ENCODE measurements around the gene UBLCP1.
A peak's percentile ranks its signal among the peaks of the same experiment; 100 is the strongest.

UBLCP1 gene

GRCh38 chr5:159316519-159317383 is 53.7 kb downstream of the UBLCP1 start:
- peak; percentile 7 for DNase-seq

GRCh38 chr5:159317849-159318248 is 54.8 kb downstream of the UBLCP1 start:
- DNase-seq = no peak

DNA sequence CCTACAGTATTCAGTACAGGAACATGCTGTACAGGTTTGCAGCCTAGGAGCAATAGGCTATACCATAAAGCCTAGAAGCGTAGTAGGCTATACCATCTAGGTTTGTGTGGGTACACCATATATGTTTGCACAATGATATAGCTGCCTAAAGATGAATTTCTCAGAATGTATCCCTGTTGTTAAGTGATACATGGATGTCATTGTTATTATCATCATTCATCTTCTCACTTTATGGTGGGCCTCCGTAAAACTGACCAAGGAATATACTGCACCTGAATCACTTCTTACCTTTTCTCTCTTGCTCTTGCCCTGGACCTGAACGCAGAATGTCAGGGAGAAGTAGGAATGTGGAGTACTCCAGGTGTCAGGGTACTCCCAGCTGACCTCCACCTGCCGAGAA is 55.4 kb downstream of the UBLCP1 start:
- no peak for DNase-seq

DNA sequence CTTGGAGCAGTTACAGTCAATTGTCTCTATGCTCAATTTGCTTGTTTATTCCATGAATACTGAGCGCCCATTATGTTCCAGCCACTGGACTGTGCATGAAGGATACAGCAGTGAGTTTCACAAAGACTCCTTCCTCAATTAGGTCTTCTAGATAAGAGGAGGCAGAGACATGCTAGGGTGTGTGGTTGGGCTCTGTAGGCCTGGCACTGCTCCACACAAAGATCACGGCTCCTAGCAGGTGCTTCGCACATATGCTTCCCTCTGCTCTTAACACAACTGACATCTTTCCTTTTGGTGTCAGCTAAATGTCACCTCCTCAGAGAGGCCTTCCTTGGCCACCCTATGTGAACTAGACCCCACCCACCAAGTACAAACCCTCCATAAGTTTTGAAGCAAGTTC is 56.3 kb downstream of the UBLCP1 start:
- DNase-seq = no peak

GRCh38 chr5:159319832-159320231 is 56.7 kb downstream of the UBLCP1 start:
- no peak for DNase-seq

DNA sequence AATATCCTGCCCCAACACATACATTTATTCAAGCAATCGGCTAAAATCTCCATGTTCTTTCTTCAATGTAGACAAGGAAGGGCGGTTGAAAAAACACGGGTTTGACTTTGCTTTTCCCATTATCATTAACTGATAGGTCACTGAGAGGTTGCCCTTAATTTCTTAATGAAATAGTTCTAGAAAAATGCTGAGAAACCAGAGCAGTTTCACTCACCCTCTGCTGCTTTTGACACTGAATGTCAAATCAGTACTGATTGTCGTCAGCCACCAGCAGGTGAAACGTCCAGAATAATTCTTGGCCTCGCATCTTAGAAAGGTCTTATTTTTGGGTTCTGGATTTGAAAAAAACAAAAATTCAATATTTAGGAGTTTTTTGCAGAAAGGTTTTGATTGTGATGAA is 59.1 kb downstream of the UBLCP1 start:
- no peak for DNase-seq

GRCh38 chr5:159324102-159324755 is 61.1 kb downstream of the UBLCP1 start:
- no peak for DNase-seq

- no peak for DNase-seq
Observed at GRCh38 chr5:159324986-159325385, 61.9 kb downstream of the UBLCP1 start.

GRCh38 chr5:159330131-159330800 is 67.2 kb downstream of the UBLCP1 start, which contains the start of gene IL12B:
TSS of gene IL12B (minus strand) at chr5:159330487. CDS start at chr5:159326782, 3,705 bp downstream.
- no peak for DNase-seq

DNA sequence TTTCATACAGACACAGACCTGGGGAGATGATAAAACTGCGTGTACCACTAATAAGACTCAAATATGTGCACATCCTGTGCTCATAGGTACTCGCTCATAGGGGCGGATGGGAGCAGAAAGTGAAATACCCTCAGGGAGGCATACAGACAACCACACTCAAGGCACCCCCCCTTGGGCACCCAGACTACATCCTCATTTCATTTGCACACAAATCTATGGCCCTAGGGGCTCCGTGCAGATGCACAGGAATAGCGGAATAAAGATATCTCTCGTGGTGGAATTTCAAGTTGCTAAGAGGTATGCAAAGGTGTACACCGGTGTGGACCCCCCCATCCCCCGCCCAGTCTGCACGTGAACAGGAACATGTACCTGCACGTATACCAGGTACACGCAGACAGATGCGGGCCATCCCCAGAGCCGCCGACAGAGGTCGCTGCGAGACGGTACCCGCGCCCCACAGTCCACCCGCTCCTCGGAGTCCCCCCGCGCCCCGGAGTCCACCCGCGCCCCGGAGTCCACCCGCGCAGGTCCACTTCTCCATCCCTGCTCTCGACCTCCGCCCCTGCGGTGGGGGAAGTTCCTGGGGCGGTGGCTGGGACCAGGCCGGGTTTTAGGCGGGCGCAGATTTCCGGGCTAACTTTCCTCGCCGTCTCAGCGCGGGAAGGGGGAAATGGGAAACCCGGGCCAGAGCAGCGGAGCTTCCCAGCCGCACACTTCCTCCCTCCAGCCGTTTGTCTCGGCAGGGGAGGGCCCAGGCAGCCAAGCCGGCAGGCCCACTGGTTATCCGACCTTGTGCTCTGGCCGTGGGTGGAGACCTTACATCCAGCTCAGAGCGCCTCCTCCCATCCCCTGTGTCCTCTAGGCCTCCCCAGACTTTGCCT is 68.2 kb downstream of the UBLCP1 start:
- peak; percentile 12 for DNase-seq

GRCh38 chr5:159332800-159333544 is 69.9 kb downstream of the UBLCP1 start:
- no peak for DNase-seq

GRCh38 chr5:159333545-159333925 is 70.4 kb downstream of the UBLCP1 start:
- no peak for DNase-seq
